GM21825 (cell line): ENCODE results near the gene ECM1.

Experiments
- ATAC-seq: cut with Tn5 transposase; IDR thresholded peaks from one replicate; pipeline ENCODE4 v1.9.1; 2021; ENCODE audit warnings: mild to moderate bottlenecking, moderate library complexity; ENCODE audit not compliant: unreplicated experiment

The ECM1 gene

GRCh38 chr1:150557065-150557600, 49.2 kb downstream of the ECM1 start:
- no peak for ATAC-seq

- no peak for ATAC-seq
Observed at GRCh38 chr1:150557813-150558212, 49.9 kb downstream of the ECM1 start.

- ATAC-seq, result no peak
Observed at GRCh38 chr1:150558303-150558704, 50.4 kb downstream of the ECM1 start.

GRCh38 chr1:150558761-150559655, 51.1 kb downstream of the ECM1 start:
- ATAC-seq, result no peak

- no peak for ATAC-seq
Observed at GRCh38 chr1:150559656-150560010, 51.7 kb downstream of the ECM1 start.

- ATAC-seq, result no peak
Observed at GRCh38 chr1:150560011-150560438, 52.1 kb downstream of the ECM1 start.

GRCh38 chr1:150560576-150561253, 52.8 kb downstream of the ECM1 start:
- ATAC-seq, result no peak

GRCh38 chr1:150561254-150561973, 53.5 kb downstream of the ECM1 start:
- ATAC-seq, result no peak

GRCh38 chr1:150561974-150562445, 54.1 kb downstream of the ECM1 start:
- peak; percentile 33 for ATAC-seq

- ATAC-seq, result peak; percentile 32
Observed at GRCh38 chr1:150562446-150563339, 54.8 kb downstream of the ECM1 start.
